HEK293 (cell line): ENCODE measurements around the gene CASZ1.

Source experiments
- GLIS1 ChIP-seq: fragments of 450-650 bp; formaldehyde crosslinking; IDR thresholded peaks from 2 replicates; pipeline ENCODE4 v1.5.1; 2016; ENCODE audit warnings: missing biosample characterization, missing genetic modification characterization
- ZNF184 ChIP-seq: fragments of 450-650 bp; IDR thresholded peaks from 2 replicates; pipeline ENCODE4 v1.5.1; 2018; ENCODE audit warnings: missing biosample characterization, mild to moderate bottlenecking, missing genetic modification characterization
- ZNF423 ChIP-seq: fragments of 450-650 bp; formaldehyde crosslinking; IDR thresholded peaks from 2 replicates; pipeline ENCODE4 v1.5.1; 2016; ENCODE audit warnings: missing biosample characterization, missing genetic modification characterization
- TF ChIP-seq, protein P1 (sequence below): fragments of 450-650 bp; formaldehyde crosslinking; IDR thresholded peaks from 2 replicates; pipeline ENCODE4 v1.5.1; 2016; ENCODE audit warnings: missing biosample characterization, missing genetic modification characterization
- TF ChIP-seq, protein P2 (sequence below): fragments of 450-650 bp; formaldehyde crosslinking; IDR thresholded peaks from 2 replicates; pipeline ENCODE4 v1.5.1; 2016; ENCODE audit warnings: missing biosample characterization, missing genetic modification characterization
- TF ChIP-seq, protein P3 (sequence below): fragments of 450-650 bp; formaldehyde crosslinking; IDR thresholded peaks from 2 replicates; pipeline ENCODE4 v1.5.1; 2016; ENCODE audit warnings: missing biosample characterization, missing genetic modification characterization

GRCh38 chr1:10838541-10838940 is 42.1 kb upstream of the CASZ1 start:
- TF ChIP-seq, protein P1, sequence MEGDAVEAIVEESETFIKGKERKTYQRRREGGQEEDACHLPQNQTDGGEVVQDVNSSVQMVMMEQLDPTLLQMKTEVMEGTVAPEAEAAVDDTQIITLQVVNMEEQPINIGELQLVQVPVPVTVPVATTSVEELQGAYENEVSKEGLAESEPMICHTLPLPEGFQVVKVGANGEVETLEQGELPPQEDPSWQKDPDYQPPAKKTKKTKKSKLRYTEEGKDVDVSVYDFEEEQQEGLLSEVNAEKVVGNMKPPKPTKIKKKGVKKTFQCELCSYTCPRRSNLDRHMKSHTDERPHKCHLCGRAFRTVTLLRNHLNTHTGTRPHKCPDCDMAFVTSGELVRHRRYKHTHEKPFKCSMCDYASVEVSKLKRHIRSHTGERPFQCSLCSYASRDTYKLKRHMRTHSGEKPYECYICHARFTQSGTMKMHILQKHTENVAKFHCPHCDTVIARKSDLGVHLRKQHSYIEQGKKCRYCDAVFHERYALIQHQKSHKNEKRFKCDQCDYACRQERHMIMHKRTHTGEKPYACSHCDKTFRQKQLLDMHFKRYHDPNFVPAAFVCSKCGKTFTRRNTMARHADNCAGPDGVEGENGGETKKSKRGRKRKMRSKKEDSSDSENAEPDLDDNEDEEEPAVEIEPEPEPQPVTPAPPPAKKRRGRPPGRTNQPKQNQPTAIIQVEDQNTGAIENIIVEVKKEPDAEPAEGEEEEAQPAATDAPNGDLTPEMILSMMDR, result no peak
- no peak for TF ChIP-seq ZNF423 (tag by site-specific recombination)
- TF ChIP-seq, protein P2, sequence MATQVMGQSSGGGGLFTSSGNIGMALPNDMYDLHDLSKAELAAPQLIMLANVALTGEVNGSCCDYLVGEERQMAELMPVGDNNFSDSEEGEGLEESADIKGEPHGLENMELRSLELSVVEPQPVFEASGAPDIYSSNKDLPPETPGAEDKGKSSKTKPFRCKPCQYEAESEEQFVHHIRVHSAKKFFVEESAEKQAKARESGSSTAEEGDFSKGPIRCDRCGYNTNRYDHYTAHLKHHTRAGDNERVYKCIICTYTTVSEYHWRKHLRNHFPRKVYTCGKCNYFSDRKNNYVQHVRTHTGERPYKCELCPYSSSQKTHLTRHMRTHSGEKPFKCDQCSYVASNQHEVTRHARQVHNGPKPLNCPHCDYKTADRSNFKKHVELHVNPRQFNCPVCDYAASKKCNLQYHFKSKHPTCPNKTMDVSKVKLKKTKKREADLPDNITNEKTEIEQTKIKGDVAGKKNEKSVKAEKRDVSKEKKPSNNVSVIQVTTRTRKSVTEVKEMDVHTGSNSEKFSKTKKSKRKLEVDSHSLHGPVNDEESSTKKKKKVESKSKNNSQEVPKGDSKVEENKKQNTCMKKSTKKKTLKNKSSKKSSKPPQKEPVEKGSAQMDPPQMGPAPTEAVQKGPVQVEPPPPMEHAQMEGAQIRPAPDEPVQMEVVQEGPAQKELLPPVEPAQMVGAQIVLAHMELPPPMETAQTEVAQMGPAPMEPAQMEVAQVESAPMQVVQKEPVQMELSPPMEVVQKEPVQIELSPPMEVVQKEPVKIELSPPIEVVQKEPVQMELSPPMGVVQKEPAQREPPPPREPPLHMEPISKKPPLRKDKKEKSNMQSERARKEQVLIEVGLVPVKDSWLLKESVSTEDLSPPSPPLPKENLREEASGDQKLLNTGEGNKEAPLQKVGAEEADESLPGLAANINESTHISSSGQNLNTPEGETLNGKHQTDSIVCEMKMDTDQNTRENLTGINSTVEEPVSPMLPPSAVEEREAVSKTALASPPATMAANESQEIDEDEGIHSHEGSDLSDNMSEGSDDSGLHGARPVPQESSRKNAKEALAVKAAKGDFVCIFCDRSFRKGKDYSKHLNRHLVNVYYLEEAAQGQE (tag by site-specific recombination), result no peak
- no peak for TF ChIP-seq ZNF184
- TF ChIP-seq, protein P3, sequence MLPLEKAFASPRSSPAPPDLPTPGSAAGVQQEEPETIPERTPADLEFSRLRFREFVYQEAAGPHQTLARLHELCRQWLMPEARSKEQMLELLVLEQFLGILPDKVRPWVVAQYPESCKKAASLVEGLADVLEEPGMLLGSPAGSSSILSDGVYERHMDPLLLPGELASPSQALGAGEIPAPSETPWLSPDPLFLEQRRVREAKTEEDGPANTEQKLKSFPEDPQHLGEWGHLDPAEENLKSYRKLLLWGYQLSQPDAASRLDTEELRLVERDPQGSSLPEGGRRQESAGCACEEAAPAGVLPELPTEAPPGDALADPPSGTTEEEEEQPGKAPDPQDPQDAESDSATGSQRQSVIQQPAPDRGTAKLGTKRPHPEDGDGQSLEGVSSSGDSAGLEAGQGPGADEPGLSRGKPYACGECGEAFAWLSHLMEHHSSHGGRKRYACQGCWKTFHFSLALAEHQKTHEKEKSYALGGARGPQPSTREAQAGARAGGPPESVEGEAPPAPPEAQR (tag by site-specific recombination), result no peak
- TF ChIP-seq GLIS1 (tag by site-specific recombination), result no peak
